Gastroesophageal sphincter (tissue), 4 donors: Measurements from ENCODE around the gene CELSR3. TPM values are rescaled to one million over a fixed set of nuclear protein-coding genes. Genes with fewer than 3 reads are reported as not detected.

Experiments used
- ATAC-seq: fragments of 150-250 bp; one replicate; pipeline ENCODE4 v1.9.1; 2016; ENCODE audit warnings: mild to moderate bottlenecking, moderate library complexity
- H3K27ac ChIP-seq, 4 donors: fragments of 200-600 bp; sonication (generic) in 3 of 4; 1 replicate in 3 of 4; 2 replicates in 1 of 4; pipeline ENCODE4 v1.5.1; 2016 to 2019
- H3K27me3 ChIP-seq: fragments of 200-600 bp; sonication (generic); one replicate; pipeline ENCODE4 v1.5.1; 2019
- H3K36me3 ChIP-seq, 2 donors: fragments of 200-600 bp; sonication (generic); one replicate each; pipeline ENCODE4 v1.5.1; 2019; ENCODE audit warnings: control low read depth in 1 of 2
- H3K4me1 ChIP-seq, 3 donors: fragments of 200-600 bp; sonication (generic); 1 replicate in 2 of 3; 2 replicates in 1 of 3; pipeline ENCODE4 v1.5.1; 2016 to 2019; ENCODE audit warnings: control low read depth in 2 of 3
- H3K4me3 ChIP-seq, 2 donors: fragments of 200-600 bp; sonication (generic); one replicate each; pipeline ENCODE4 v1.5.1; 2019; ENCODE audit warnings: mild to moderate bottlenecking in 1 of 2, moderate library complexity in 1 of 2
- H3K9me3 ChIP-seq, 3 donors: fragments of 200-600 bp; sonication (generic); one replicate each; pipeline ENCODE4 v1.5.1; 2017 to 2019; ENCODE audit warnings: control low read depth in 2 of 3
- CTCF ChIP-seq, 4 experiments: fragments of 200-600 bp in 2 of 4; fragments of 450-650 bp in 2 of 4; sonication (generic) in 1 of 4; IDR thresholded peaks; one replicate each; pipeline ENCODE4 v1.5.1; 2017 to 2019; ENCODE audit warnings: antibody characterized with exemption in 4 of 4, mild to moderate bottlenecking in 2 of 4, moderate library complexity in 2 of 4
- EP300 ChIP-seq: sonication (generic); formaldehyde crosslinking; IDR thresholded peaks from one replicate; pipeline ENCODE4 v1.6.1; 2017; ENCODE audit warnings: antibody characterized with exemption, mild to moderate bottlenecking
- POLR2A ChIP-seq, 2 donors: fragments of 450-650 bp; IDR thresholded peaks; one replicate each; pipeline ENCODE4 v1.6.1; 2017; ENCODE audit warnings: antibody characterized with exemption in 2 of 2, mild to moderate bottlenecking in 2 of 2, moderate library complexity in 1 of 2
- POLR2AphosphoS5 ChIP-seq: sonication (generic); formaldehyde crosslinking; IDR thresholded peaks from one replicate; pipeline ENCODE4 v1.6.1; 2017; ENCODE audit warnings: antibody characterized with exemption
- WGBS, 2 donors: methylation state at CpG; one replicate each; pipeline ENCODE4 v1.1.5; 2018; ENCODE audit warnings: low coverage in 1 of 2; 5-methylcytosine and 5-hydroxymethylcytosine counted together
- total RNA-seq, 4 donors: library from RNA; depleted of rRNA; stranded (reverse); fragments of >200 nt; gene quantifications; one replicate each; pipeline ENCODE4 v1.1.0, GENCODE V29; 2016

CELSR3 gene
- total RNA-seq, 4 donors from 2014 or later = 0.40 to 1.0 (median 0.66) TPM

GRCh38 chr3:48630833-48631232, 31.9 kb downstream of the CELSR3 start:
- no peak overlapping the region for H3K27ac ChIP-seq
- no peak for TF ChIP-seq CTCF (IDR thresholded peaks at IDR 0.05)
- no peak for TF ChIP-seq EP300
- TF ChIP-seq POLR2A (IDR thresholded peaks at IDR 0.05) = no peak
- TF ChIP-seq POLR2AphosphoS5 = no peak
- no peaks in the 10 kb centered on the region for H3K27me3 ChIP-seq
- ATAC-seq = no peak
- peaks cover 0 to 15% (median 11%) of the 10 kb centered on the region in 3 donors for H3K4me1 ChIP-seq
- H3K36me3 ChIP-seq = peaks cover 0 to 76% of the 10 kb centered on the region in 2 donors
- no peak overlapping the region for H3K4me3 ChIP-seq
- H3K9me3 ChIP-seq = no peaks in the 10 kb centered on the region
- WGBS, 2 donors = 82 to 83% methylated on average over 3 to 5 of the region's 12 CpGs

GRCh38 chr3:48630407-48630806, 32.3 kb downstream of the CELSR3 start:
- Histone ChIP-seq H3K9me3 (no peaks in the 10 kb centered on the region), H3K4me3 (no peak overlapping the region), H3K27me3 (no peaks in the 10 kb centered on the region), H3K36me3 (peaks cover 0 to 80% of the 10 kb centered on the region in 2 donors), H3K27ac (no peak overlapping the region), H3K4me1 (peaks cover 0 to 14% (median 10%) of the 10 kb centered on the region in 3 donors)
- ATAC-seq = no peak
- 72 to 90% methylated on average over 2 to 3 of the region's 8 CpGs for WGBS, 2 donors
- TF ChIP-seq EP300 = no peak
- no peak for TF ChIP-seq POLR2A (IDR thresholded peaks at IDR 0.05)
- TF ChIP-seq CTCF (IDR thresholded peaks at IDR 0.05) = no peak
- TF ChIP-seq POLR2AphosphoS5 = no peak

- no peak for TF ChIP-seq POLR2AphosphoS5
- no peak for TF ChIP-seq CTCF (IDR thresholded peaks at IDR 0.05)
- ATAC-seq = no peak
- Histone ChIP-seq H3K27me3 (no peaks in the 10 kb centered on the region), H3K4me1 (peaks cover 0 to 12% (median 10%) of the 10 kb centered on the region in 3 donors), H3K9me3 (no peaks in the 10 kb centered on the region), H3K27ac (no peak overlapping the region), H3K4me3 (no peak overlapping the region), H3K36me3 (peaks cover 0 to 85% of the 10 kb centered on the region in 2 donors)
- 90% methylated on average over 3 of the region's 12 CpGs; no CpG with 5 or more reads in 1 of the 2 donors for WGBS, 2 donors
These were observed 32.8 kb downstream of the CELSR3 start for GRCh38 chr3:48629894-48630293.

- H3K27ac ChIP-seq = no peak overlapping the region
- TF ChIP-seq POLR2AphosphoS5 = no peak
- no peak for TF ChIP-seq EP300
- H3K9me3 ChIP-seq = no peaks in the 10 kb centered on the region
- 70% methylated on average over 7 of the region's 13 CpGs; no CpG with 5 or more reads in 1 of the 2 donors for WGBS, 2 donors
- no peaks in the 10 kb centered on the region for H3K27me3 ChIP-seq
- H3K36me3 ChIP-seq = peaks cover 0 to 87% of the 10 kb centered on the region in 2 donors
- no peak overlapping the region for H3K4me3 ChIP-seq
- no peaks in the 10 kb centered on the region for H3K4me1 ChIP-seq
- no peak for ATAC-seq
These were observed 34.2 kb downstream of the CELSR3 start for GRCh38 chr3:48628277-48629017.

GRCh38 chr3:48625600-48625999, 37.1 kb downstream of the CELSR3 start:
- Histone ChIP-seq H3K36me3 (peaks cover 0 to 59% of the 10 kb centered on the region in 2 donors), H3K27ac (no peak overlapping the region), H3K9me3 (no peaks in the 10 kb centered on the region), H3K4me3 (no peak overlapping the region), H3K27me3 (no peaks in the 10 kb centered on the region), H3K4me1 (no peaks in the 10 kb centered on the region)
- peak; percentile 11 for ATAC-seq
- whole genome bisulfite sequencing, 2 donors = no CpG with 5 or more reads among the region's 6 CpGs
- no peak for TF ChIP-seq POLR2A (IDR thresholded peaks at IDR 0.05)
- TF ChIP-seq CTCF (IDR thresholded peaks at IDR 0.05) = no peak
- TF ChIP-seq POLR2AphosphoS5 = no peak
- no peak for TF ChIP-seq EP300
